ENCODE data around the gene PHC2. TPM values are rescaled to one million over a fixed set of nuclear protein-coding genes. Genes with fewer than 3 reads are reported as not detected.

The PHC2 gene
- 35.5 TPM for total RNA-seq

GRCh38 chr1:33430692-33431593, at the start of gene PHC2:
TSS of gene PHC2 (minus strand) at chr1:33431095. CDS start at chr1:33375539, 55,556 bp downstream.
- DNase-seq (ENCODE audit: low spot score in 2 of 2) (peak; percentile 98), FAIRE-seq (no peak)

DNA sequence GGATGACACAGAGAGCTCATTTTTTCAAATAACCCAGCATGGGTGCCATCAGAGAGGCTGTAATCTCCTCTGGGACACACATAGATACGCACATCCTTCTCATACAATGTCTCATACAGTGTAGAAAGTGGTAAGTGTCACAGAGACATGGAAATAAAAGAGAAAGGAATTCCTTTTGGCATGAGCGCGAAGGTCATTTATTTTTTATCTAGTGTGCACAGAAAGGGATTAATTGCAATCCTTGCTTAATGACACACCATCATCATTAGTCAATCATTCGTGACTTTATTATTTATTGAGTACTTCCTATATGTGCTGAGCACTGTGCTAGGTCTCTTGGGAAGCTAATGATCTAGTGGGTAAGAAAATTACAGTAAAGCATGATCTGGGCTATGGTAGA, 46.6 kb upstream of the PHC2 start:
- no peak for DNase-seq (ENCODE audit: low spot score in 2 of 2)
- no peak for FAIRE-seq

- DNase-seq (ENCODE audit: low spot score in 2 of 2) (no peak), FAIRE-seq (no peak)
Observed at GRCh38 chr1:33473900-33474299, 43.0 kb upstream of the PHC2 start.

GRCh38 chr1:33472269-33472980, 41.5 kb upstream of the PHC2 start, which contains the start of gene ZSCAN20:
TSS of gene ZSCAN20 (plus strand) at chr1:33472645. CDS start at chr1:33479289, 6,644 bp downstream.
- DNase-seq (ENCODE audit: low spot score in 2 of 2), result peak; percentile 72 to 89
- peak; percentile 15 for FAIRE-seq

DNA sequence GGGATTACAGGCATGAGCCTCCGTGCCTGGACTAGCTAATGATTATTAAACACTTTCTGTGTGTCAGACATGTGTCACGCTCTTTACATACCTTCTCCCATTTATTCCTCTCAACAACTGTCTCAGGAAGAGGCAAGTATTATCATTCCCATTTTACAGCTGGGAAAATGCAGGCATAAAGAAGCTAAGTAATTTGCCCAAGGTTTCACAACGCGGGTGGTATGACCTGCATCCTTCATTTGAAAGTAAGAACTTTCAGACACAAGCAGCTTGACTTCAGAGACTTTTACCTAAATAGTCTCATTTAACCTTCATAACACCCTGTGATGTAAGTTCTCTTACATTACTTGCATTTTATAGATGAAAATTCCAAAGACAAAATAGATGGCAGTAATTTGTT, 40.5 kb upstream of the PHC2 start:
- FAIRE-seq, result no peak

DNA sequence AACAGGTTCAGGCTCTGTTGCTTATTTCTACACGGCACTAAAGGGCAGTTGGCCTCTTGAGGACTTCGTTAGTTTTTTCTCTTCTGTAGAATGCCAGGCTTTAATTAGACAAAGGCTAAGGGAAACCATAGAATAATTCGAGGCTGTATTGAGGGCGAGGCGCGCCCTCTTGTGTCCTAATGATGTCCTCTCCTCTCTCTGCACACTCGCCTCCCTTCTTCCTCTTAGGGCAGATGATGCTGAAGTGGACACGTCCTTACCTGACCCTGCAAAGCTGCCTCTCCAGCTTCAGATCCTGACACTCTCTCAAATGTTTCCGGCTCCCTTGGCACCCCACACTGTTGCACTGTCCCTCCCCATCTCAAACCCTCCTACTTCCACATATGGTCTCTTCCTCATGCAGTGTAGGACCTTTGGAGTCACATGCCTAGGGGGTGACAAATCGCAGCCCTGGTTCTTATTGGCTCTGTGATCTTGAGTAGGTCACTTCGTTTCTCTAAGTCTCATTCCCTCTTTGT, 39.7 kb upstream of the PHC2 start:
- FAIRE-seq, result no peak

More for the DNA sequence above, 40.5 kb upstream of the PHC2 start:
- DNase-seq (ENCODE audit: low spot score in 2 of 2), result no peak

GRCh38 chr1:33469691-33470090, 38.8 kb upstream of the PHC2 start:
- no peak for FAIRE-seq

More for the DNA sequence above, 39.7 kb upstream of the PHC2 start:
- DNase-seq (ENCODE audit: low spot score in 2 of 2), result peak; percentile 61 to 77

DNA sequence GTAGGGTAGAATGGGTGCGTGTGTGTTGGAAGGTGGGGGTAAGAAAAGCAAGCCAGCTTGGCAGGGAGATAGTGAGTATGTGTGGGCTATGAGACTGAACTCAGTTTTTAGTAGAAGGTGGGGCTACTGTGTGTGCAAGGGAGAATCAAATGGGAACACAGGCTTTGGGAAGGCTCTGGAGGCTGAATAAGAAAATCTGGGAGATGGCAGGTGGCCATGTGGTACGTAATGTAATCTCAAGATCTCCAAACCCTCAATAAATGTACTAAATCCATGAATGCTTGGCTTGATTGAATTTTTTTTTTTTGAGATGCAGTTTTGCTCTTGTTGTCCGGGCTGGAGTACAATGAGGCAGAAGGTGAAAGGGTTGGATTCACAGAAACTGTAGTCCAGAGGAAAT, 38.1 kb upstream of the PHC2 start:
- DNase-seq (ENCODE audit: low spot score in 2 of 2) (no peak), FAIRE-seq (no peak)

More at GRCh38 chr1:33469691-33470090, 38.8 kb upstream of the PHC2 start:
- DNase-seq (ENCODE audit: low spot score in 2 of 2), result no peak

DNA sequence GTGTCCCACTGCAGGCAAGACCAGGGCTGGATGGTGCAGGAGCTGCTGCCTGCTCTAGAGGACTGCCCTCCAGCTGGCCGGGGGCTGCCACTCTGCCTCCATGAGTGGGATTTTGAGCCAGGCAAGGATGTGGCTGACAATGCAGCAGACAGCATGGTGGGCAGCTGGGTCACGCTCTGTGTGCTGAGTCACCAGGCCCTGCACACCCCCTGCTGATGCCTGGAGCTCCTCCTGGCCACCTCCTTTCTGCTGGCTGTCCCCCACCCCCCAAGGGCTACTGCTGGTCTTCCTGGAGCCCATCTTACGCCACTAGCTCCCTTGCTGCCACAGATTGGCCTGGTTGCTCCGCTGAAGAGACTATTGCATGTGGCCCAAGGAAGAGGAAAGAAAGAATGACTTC, 37.6 kb upstream of the PHC2 start:
- FAIRE-seq, result no peak
- DNase-seq (ENCODE audit: low spot score in 2 of 2), result no peak

DNA sequence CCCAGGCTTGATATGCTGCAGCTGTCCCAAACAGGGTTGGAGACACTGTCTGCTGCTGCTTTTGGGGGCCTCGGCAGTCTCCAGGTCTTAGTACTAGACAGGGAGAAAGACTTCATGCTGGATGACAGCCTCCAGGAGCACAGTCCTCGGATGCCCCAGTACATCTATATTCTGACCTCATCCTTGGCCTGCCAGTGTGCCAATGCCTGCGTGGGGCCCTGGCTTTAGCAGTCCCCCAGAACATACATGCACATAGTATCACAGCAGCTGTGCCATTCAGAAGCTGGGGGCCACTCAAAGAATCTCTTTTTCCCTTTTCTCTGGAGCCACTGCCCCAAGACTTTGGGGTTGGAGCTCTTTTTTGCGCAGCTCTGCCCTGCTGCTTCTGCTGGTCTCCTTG, 37.1 kb upstream of the PHC2 start:
- DNase-seq (ENCODE audit: low spot score in 2 of 2) (no peak), FAIRE-seq (no peak)

GRCh38 chr1:33466159-33466558, 35.3 kb upstream of the PHC2 start:
- FAIRE-seq (no peak), DNase-seq (ENCODE audit: low spot score in 2 of 2) (no peak)

- DNase-seq (ENCODE audit: low spot score in 2 of 2) (no peak), FAIRE-seq (no peak)
Observed at GRCh38 chr1:33465316-33465715, 34.4 kb upstream of the PHC2 start.

GRCh38 chr1:33464552-33464951, 33.7 kb upstream of the PHC2 start:
- DNase-seq (ENCODE audit: low spot score in 2 of 2) (no peak), FAIRE-seq (no peak)

DNA sequence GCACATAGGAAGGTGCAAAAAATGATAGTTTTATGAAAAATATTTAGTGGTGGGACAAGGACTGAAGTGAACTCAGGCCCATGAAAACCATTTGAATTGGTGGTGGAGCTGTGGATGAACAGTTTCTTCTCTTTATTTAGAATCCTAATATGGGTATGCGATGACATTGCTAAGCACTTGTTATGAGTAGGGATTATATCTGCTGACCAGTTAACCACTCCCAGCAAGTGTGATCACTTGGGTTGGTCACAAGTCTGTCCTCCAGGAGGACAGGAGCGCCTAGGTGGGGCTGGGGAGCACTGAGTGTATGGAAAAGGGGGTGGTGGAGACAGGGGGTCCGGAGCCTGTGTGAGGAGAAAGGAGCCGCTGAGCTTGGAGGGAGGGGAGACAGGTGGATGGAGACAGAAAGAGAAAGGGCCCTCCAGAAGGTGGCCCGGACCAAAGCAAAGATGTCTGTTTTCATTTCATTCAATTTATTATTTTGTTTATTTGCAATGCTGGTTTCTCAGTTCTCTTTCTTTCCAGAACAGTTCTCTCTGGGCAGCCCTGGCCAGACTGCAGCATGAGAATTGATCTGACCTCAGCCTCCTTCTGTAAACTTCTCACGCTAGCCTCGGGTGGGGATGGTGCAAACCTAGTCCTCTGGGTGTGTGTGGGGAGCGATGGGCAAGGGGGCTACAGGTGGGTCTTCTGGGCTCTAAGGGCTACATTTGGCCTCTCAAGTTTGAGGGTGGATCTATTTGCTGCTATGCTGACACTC, 31.7 kb upstream of the PHC2 start:
- no peak for FAIRE-seq
- DNase-seq (ENCODE audit: low spot score in 2 of 2), result no peak

DNA sequence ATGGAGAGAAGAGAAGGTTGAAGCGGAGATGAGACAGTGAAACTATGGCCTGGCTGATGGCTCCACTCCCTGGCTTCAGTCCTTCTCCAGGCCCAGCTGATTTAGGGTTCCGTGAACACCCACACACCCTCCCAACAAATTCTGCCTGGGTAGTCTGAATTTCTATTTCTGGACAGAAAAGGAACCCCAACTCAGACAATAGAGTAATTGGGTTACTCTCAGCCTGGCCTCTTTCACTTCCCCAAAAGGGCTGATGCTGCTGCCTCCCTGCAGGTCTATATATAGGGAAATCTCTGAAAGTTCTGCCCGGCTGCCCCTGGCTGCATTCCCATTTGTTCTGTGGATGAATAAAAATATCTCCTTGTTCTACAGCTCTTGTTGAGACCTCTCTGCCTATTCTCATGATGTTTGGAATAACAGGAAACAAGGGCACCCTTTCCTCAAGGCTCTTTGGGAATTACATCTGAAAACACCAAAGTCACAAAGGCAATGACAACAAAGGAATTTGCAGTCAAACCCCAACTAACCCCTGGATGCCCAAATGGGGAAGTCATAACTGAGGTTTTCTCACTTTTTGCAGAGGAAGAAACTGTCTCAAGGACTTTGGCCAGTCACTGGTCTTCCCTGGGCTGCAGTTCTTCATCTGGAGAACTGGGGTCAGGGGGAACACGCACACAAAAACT, 30.2 kb upstream of the PHC2 start:
- no peak for FAIRE-seq
- DNase-seq (ENCODE audit: low spot score in 2 of 2), result no peak

GRCh38 chr1:33460144-33460543, 29.2 kb upstream of the PHC2 start:
- FAIRE-seq (no peak), DNase-seq (ENCODE audit: low spot score in 2 of 2) (no peak)

DNA sequence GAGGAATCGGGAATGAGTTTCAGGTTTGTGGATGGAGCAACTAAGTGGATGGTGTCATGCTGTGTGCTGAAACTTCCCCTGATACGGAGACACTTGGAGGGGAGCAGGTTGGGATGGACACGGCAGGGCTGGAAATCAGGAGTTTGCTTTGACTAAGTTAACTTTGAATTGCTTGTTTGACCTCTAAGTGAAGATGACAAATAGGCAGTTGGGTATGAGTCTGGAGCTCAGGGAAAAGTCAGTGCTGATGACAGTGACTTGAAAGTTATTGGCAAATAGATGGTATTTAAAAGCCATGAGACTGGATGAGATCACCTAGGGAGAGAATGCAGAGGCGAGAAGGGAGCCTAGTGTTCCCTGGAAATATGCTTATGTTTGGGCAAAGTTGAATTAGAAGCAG, 28.8 kb upstream of the PHC2 start:
- DNase-seq (ENCODE audit: low spot score in 2 of 2), result no peak
- FAIRE-seq, result no peak

- no peak for DNase-seq (ENCODE audit: low spot score in 2 of 2)
- FAIRE-seq, result no peak
Observed at GRCh38 chr1:33456502-33456886, 25.6 kb upstream of the PHC2 start.

GRCh38 chr1:33455539-33456501, 24.9 kb upstream of the PHC2 start:
- FAIRE-seq, result no peak
- peak; percentile 31 to 64 for DNase-seq (ENCODE audit: low spot score in 2 of 2)

Measured in frontal cortex (tissue), 4 donors.